HAP-1 (cell line): ENCODE measurements around the gene PCDHGB2.
"Not testable (repeated sequence)": the region's sequence is repeated elsewhere in the genome, so short reads cannot be mapped to it uniquely, and the experiment has no call there.

ENCODE experiments used
- DNase-seq, 2 experiments: peaks; one replicate each; pipeline ENCODE4 v3.0.0-alpha.2; 2016 to 2020; ENCODE audit warnings: low spot score in 2 of 2
- H3K27me3 ChIP-seq: fragments of 250-450 bp; sonication (Bioruptor Pico); 2 replicates; pipeline ENCODE4 v1.5.1; 2020; ENCODE audit warnings: low read depth, mild to moderate bottlenecking, moderate library complexity
- H3K36me3 ChIP-seq: fragments of 250-450 bp; sonication (Bioruptor Pico); replicated peaks from 2 replicates; pipeline ENCODE4 v1.5.1; 2020; ENCODE audit warnings: mild to moderate bottlenecking
- H3K4me1 ChIP-seq: fragments of 250-450 bp; sonication (Bioruptor Pico); 2 replicates; pipeline ENCODE4 v1.5.1; 2020; ENCODE audit warnings: mild to moderate bottlenecking
- H3K4me3 ChIP-seq: fragments of 250-450 bp; sonication (Bioruptor Pico); 2 replicates; pipeline ENCODE4 v1.5.1; 2020; ENCODE audit warnings: mild to moderate bottlenecking, moderate library complexity
- H3K9me3 ChIP-seq: fragments of 250-450 bp; sonication (Bioruptor Pico); 2 replicates; pipeline ENCODE4 v1.5.1; 2020; ENCODE audit warnings: mild to moderate bottlenecking, moderate library complexity
- in situ Hi-C: fragments of 300-500 bp; cut with MboI; formaldehyde crosslinking; loops from 3 replicates; pipeline ENCODE4 v1.14.3; 2020; ENCODE audit warnings: low sequenced_read_pairs, inconsistent platforms, mixed read lengths

The PCDHGB2 gene

DNA sequence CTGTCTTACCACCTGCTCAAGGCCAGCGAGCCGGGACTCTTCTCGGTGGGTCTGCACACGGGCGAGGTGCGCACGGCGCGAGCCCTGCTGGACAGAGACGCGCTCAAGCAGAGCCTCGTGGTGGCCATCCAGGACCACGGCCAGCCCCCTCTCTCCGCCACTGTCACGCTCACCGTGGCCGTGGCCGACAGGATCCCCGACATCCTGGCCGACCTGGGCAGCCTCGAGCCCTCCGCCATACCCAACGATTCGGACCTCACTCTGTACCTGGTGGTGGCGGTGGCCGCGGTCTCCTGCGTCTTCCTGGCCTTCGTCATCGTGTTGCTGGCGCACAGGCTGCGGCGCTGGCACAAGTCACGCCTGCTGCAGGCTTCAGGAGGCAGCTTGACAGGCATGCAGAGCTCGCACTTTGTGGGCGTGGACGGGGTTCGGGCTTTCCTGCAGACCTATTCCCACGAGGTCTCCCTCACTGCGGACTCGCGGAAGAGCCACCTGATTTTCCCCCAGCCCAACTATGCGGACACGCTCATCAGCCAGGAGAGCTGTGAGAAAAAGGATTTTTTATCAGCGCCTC is 18.9 kb upstream of the PCDHGB2 start:
- H3K36me3 ChIP-seq, in situ Hi-C loops: not testable (repeated sequence)

GRCh38 chr5:141342773-141343172 is 17.0 kb upstream of the PCDHGB2 start:
- DNase-seq: no peak
- in situ Hi-C loops: no loop called here
- Histone ChIP-seq H3K36me3 (no peaks in the 10 kb centered on the region), H3K4me3 (no peak overlapping the region), H3K9me3 (no peaks in the 10 kb centered on the region), H3K27me3 (no peaks in the 10 kb centered on the region), H3K4me1 (no peaks in the 10 kb centered on the region)

More for the DNA sequence above, 18.9 kb upstream of the PCDHGB2 start:
- not testable (repeated sequence) for H3K4me3 ChIP-seq, H3K27me3 ChIP-seq, H3K4me1 ChIP-seq, H3K9me3 ChIP-seq, DNase-seq

- Histone ChIP-seq H3K36me3 (no peaks in the 10 kb centered on the region), H3K4me1 (no peaks in the 10 kb centered on the region), H3K9me3 (no peaks in the 10 kb centered on the region), H3K4me3 (no peak within 1 kb of the TSS), H3K27me3 (no peaks in the 10 kb centered on the region)
- DNase-seq: no peak
- in situ Hi-C loops: no loop called here
These were observed 16.4 kb upstream of the PCDHGB2 start, which contains the start of gene PCDHGA3 for GRCh38 chr5:141343242-141343952. PCDHGA3 (plus strand) TSS chr5:141343829; CDS start chr5:141344034, 205 bp downstream.

DNA sequence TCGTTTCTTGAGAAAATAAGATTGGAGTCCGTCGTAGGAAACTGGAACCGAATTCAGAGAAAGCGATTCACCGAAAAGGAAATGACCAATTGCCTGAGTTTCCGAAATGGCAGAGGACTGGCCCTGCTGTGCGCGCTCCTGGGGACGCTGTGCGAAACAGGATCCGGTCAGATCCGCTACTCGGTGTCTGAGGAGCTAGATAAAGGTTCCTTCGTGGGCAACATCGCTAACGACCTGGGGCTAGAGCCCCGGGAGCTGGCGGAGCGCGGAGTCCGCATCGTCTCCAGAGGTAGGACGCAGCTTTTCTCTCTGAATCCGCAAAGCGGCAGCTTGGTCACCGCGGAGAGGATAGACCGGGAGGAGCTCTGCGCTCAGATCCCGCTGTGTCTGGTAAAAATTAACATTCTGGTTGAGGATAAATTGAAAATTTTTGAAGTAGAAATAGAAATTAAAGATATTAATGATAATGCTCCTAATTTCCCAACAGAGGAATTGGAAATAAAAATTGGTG is 15.8 kb upstream of the PCDHGB2 start:
- no peaks in the 10 kb centered on the region for H3K36me3 ChIP-seq
- no peak for DNase-seq
- H3K27me3 ChIP-seq: no peaks in the 10 kb centered on the region
- H3K4me3 ChIP-seq: no peak overlapping the region
- in situ Hi-C loops: no loop called here
- H3K4me1 ChIP-seq: no peaks in the 10 kb centered on the region
- H3K9me3 ChIP-seq: no peaks in the 10 kb centered on the region

GRCh38 chr5:141345327-141345726 is 14.5 kb upstream of the PCDHGB2 start:
- no peaks in the 10 kb centered on the region for H3K4me1 ChIP-seq
- H3K9me3 ChIP-seq: no peaks in the 10 kb centered on the region
- DNase-seq: no peak
- no peaks in the 10 kb centered on the region for H3K36me3 ChIP-seq
- H3K27me3 ChIP-seq: no peaks in the 10 kb centered on the region
- in situ Hi-C loops: no loop called here
- H3K4me3 ChIP-seq: no peak overlapping the region

GRCh38 chr5:141346017-141346416 is 13.8 kb upstream of the PCDHGB2 start:
- in situ Hi-C loops, H3K27me3 ChIP-seq, H3K4me1 ChIP-seq, H3K36me3 ChIP-seq, DNase-seq, H3K4me3 ChIP-seq, H3K9me3 ChIP-seq: not testable (repeated sequence)

GRCh38 chr5:141349917-141350619 is 9.7 kb upstream of the PCDHGB2 start, which contains the start of gene PCDHGB1:
PCDHGB1 (plus strand) TSS chr5:141350099; CDS start chr5:141350261, 162 bp downstream.
- no peak within 1 kb of the TSS for H3K4me3 ChIP-seq
- no peaks in the 10 kb centered on the region for H3K9me3 ChIP-seq
- in situ Hi-C loops: loop anchor here (10.0 kb wide), 1 partner anchor 215 kb away; no protein-coding TSS in a partner anchor
- peak; percentile 40 to 74 for DNase-seq
- no peaks in the 10 kb centered on the region for H3K36me3 ChIP-seq
- no peaks in the 10 kb centered on the region for H3K4me1 ChIP-seq
- H3K27me3 ChIP-seq: no peaks in the 10 kb centered on the region

DNA sequence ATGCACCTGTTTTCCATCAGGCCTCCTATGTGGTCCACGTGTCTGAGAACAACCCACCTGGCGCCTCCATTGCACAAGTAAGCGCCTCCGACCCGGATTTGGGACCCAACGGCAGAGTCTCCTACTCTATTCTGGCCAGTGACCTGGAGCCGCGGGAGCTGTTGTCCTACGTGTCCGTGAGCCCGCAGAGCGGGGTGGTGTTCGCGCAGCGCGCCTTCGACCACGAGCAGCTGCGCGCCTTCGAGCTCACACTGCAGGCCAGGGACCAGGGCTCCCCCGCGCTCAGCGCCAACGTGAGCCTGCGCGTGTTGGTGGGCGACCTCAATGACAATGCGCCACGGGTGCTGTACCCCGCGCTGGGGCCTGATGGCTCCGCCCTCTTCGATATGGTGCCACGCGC is 8.2 kb upstream of the PCDHGB2 start:
- no peak for DNase-seq
- Histone ChIP-seq H3K27me3 (no peaks in the 10 kb centered on the region), H3K4me1 (no peaks in the 10 kb centered on the region), H3K9me3 (no peaks in the 10 kb centered on the region), H3K4me3 (no peak overlapping the region), H3K36me3 (no peaks in the 10 kb centered on the region)
- in situ Hi-C loops: loop anchor here (10.0 kb wide), 1 partner anchor 213 kb away; no protein-coding TSS in a partner anchor

GRCh38 chr5:141354900-141355469 is 4.8 kb upstream of the PCDHGB2 start, which contains the start of gene PCDHGA4:
PCDHGA4 (plus strand) TSS chr5:141355021; CDS start chr5:141355108, 87 bp downstream.
- Histone ChIP-seq H3K4me1 (no peaks in the 10 kb centered on the region), H3K9me3 (no peaks in the 10 kb centered on the region), H3K27me3 (no peaks in the 10 kb centered on the region), H3K36me3 (no peaks in the 10 kb centered on the region), H3K4me3 (no peak within 1 kb of the TSS)
- in situ Hi-C loops: loop anchor here (10.0 kb wide), 1 partner anchor 210 kb away; no protein-coding TSS in a partner anchor
- DNase-seq: no peak

DNA sequence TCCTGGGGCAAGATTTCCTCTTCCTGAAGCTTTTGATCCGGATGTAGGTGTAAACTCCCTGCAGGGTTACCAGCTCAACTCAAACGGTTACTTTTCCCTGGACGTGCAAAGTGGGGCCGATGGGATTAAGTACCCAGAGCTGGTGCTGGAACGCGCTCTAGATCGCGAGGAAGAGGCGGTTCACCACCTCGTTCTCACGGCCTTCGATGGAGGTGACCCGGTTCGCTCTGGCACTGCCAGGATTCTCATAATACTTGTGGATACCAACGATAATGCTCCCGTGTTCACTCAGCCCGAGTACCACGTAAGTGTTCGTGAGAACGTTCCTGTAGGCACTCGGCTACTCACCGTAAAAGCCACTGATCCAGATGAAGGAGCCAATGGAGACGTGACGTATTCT is 4.2 kb upstream of the PCDHGB2 start:
- H3K9me3 ChIP-seq: no peaks in the 10 kb centered on the region
- no peak overlapping the region for H3K4me3 ChIP-seq
- no peaks in the 10 kb centered on the region for H3K4me1 ChIP-seq
- no peaks in the 10 kb centered on the region for H3K36me3 ChIP-seq
- no peak for DNase-seq
- in situ Hi-C loops: loop anchor here (10.0 kb wide), 1 partner anchor 209 kb away; no protein-coding TSS in a partner anchor
- H3K27me3 ChIP-seq: no peaks in the 10 kb centered on the region

GRCh38 chr5:141356133-141356532 is 3.7 kb upstream of the PCDHGB2 start:
- Histone ChIP-seq H3K9me3 (no peaks in the 10 kb centered on the region), H3K36me3 (no peaks in the 10 kb centered on the region), H3K4me1 (no peaks in the 10 kb centered on the region), H3K27me3 (no peaks in the 10 kb centered on the region), H3K4me3 (no peak overlapping the region)
- in situ Hi-C loops: loop anchor here (10.0 kb wide), 1 partner anchor 209 kb away; no protein-coding TSS in a partner anchor
- DNase-seq: no peak

DNA sequence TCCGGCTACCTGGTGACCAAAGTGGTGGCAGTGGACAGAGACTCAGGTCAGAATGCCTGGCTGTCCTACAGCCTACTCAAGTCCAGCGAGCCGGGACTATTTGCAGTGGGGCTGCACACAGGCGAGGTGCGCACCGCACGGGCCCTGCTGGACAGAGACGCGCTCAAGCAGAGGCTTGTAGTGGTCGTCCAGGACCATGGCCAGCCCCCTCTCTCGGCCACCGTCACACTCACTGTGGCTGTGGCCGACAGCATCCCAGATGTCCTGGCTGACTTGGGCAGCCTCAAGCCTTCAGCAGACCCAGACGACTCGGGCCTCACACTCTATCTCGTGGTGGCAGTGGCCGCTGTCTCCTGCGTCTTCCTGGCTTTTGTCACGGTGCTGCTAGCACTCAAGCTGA is 2.8 kb upstream of the PCDHGB2 start:
- Histone ChIP-seq H3K4me1 (no peaks in the 10 kb centered on the region), H3K9me3 (no peaks in the 10 kb centered on the region), H3K27me3 (no peaks in the 10 kb centered on the region), H3K36me3 (no peaks in the 10 kb centered on the region), H3K4me3 (no peak overlapping the region)
- in situ Hi-C loops: loop anchor here (10.0 kb wide), 1 partner anchor 208 kb away; no protein-coding TSS in a partner anchor
- DNase-seq: no peak

GRCh38 chr5:141360685-141361084 is 891 bp downstream of the PCDHGB2 start:
- Histone ChIP-seq H3K4me1 (no peaks in the 10 kb centered on the region), H3K27me3 (no peaks in the 10 kb centered on the region), H3K9me3 (0 out of 2 replicates have a peak, but pooled peaks cover 3% of the 10 kb centered on the region), H3K36me3 (no peaks in the 10 kb centered on the region), H3K4me3 (no peak overlapping the region)
- no peak for DNase-seq
- in situ Hi-C loops: no loop called here
